HG03575 (cell line): ENCODE measurements around the gene TMEM88.

Experiments used
- ATAC-seq: cut with Tn5 transposase; IDR thresholded peaks from one replicate; pipeline ENCODE4 v1.9.1; 2021; ENCODE audit not compliant: unreplicated experiment, insufficient number of reproducible peaks, low FRiP score; ENCODE audit errors: extremely low read depth

The TMEM88 gene

GRCh38 chr17:7897090-7897489 is 42.2 kb downstream of the TMEM88 start:
- ATAC-seq, result no peak

DNA sequence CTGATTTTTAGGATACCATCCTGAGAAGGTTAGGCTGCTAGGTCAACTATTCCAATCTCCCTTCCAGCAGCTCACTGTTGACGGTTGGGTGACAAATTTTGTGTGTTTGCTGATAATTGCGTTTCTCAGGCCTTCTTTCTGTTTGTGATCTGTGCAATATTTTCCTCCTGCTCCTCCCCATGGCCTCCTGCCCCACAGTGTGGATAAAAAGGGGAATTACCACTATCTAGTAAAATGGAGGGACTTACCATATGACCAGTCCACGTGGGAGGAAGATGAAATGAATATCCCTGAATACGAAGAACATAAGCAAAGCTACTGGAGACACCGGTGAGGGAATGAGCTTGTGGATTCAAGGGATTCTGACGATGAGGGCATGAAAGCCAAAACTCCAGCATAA is 42.9 kb downstream of the TMEM88 start:
- ATAC-seq, result no peak

- ATAC-seq, result no peak
Measured at GRCh38 chr17:7903154-7904103, 48.6 kb downstream of the TMEM88 start.
